NCI-H748 treated with DMSO at 0.1 percent for 48 hours (cell line): Measurements from ENCODE around the gene TGFB1I1.
A peak's percentile ranks its signal among the peaks of the same experiment; 100 is the strongest.
"Not testable (repeated sequence)": the region's sequence is repeated elsewhere in the genome, so short reads cannot be mapped to it uniquely, and the experiment has no call there.

Experiments used
- DNase-seq: peaks from one replicate; lab custom pipeline; 2025; lab: John Stamatoyannopoulos, UW

Gene TGFB1I1

DNA sequence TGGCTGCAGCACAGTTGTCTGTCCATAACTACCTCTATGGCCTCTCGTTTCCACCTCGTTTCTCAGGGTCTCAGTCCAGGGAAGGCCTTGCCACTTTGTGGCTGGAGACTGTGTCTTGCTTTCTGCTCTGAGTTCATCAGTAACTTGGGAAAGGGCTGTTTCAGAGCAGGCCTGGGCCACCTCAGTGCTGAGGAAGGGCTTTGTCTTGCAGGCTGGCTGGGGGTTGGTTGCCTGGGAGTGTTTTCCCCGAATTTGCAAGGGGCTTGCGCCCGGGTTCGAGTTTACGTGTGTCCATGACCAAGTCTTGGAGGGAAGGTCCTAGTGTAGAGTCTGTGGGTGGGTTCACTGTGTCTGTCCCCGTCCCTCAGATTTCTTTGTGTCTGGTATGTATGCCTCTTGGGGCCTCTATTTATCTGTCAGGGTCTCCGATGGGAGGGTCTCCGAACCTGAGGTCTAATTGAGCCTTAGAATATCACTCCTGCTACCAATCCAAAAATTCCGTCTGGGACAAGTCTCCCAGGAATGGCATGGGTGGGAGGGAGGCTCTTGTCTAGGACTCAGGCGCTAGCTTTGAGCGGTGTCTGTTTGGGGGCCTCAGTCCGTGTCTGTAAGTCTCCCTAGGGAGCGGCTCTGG, 594 bp upstream of the TGFB1I1 start:
- DNase-seq: no peak

DNA sequence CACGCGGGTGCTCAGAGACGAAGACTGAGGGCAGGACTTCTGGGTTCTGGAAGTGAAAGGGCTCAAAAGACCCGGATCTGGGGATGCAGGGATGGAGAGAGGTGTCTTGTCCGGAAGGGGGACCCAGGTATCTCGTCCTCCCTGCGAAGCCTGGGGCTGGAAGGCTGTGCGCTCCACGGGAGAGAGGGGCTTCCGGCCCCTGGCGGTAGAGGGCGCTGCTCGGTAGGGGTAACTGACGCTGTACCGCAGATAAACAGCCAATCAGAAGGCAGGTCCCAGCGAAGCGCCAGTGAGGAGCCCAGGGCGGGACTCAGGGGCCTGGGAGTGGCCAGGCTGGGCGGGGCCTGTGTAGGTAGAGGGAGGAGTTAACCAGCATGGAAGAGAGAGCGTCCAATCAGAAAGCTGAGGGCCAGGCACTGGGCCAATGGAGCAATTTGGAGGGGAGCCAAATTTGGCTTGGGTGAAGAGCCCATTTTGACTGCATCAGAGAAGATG, 804 bp downstream of the TGFB1I1 start:
- DNase-seq: peak; percentile 46

DNA sequence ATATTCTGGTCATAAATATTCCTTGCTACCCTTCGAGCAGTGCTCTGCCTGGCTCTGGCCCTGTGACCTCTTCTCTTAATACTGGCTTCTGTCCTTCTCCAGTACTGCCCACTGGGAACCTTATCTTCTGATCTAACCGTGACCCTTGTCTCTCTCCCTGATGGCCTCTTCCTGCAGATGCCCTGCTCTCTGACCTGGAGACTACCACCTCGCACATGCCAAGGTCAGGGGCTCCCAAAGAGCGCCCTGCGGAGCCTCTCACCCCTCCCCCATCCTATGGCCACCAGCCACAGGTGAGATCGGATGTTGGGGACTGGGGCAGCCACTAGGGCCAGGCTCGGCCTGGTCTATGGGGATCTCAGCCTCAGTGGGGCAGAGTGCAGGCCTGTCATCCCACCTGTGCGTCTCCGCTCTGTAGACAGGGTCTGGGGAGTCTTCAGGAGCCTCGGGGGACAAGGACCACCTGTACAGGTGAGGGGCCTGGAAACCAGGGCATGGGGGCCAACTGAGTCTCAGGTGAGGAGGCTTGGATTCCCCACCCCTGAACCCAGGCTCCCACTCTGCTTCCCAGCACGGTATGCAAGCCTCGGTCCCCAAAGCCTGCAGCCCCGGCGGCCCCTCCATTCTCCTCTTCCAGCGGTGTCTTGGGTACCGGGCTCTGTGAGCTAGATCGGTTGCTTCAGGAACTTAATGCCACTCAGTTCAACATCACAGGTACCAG, 1.5 kb downstream of the TGFB1I1 start:
- no peak for DNase-seq

DNA sequence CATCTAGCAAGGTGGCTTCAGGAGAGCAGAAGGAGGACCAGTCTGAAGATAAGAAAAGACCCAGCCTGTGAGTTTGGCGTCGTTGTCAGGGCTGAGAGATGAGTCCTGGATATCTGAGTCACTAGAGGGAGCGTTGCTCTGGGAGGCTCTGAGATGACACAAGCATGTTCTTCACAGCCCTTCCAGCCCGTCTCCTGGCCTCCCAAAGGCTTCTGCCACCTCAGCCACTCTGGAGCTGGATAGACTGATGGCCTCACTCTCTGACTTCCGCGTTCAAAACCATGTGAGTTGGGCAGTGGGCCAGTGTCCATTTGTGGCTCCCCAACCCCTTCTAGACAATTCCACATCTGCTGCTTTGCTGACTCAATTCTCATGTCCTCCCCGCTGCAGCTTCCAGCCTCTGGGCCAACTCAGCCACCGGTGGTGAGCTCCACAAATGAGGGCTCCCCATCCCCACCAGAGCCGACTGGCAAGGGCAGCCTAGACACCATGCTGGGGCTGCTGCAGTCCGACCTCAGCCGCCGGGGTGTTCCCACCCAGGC, 2.3 kb downstream of the TGFB1I1 start:
- no peak for DNase-seq

DNA sequence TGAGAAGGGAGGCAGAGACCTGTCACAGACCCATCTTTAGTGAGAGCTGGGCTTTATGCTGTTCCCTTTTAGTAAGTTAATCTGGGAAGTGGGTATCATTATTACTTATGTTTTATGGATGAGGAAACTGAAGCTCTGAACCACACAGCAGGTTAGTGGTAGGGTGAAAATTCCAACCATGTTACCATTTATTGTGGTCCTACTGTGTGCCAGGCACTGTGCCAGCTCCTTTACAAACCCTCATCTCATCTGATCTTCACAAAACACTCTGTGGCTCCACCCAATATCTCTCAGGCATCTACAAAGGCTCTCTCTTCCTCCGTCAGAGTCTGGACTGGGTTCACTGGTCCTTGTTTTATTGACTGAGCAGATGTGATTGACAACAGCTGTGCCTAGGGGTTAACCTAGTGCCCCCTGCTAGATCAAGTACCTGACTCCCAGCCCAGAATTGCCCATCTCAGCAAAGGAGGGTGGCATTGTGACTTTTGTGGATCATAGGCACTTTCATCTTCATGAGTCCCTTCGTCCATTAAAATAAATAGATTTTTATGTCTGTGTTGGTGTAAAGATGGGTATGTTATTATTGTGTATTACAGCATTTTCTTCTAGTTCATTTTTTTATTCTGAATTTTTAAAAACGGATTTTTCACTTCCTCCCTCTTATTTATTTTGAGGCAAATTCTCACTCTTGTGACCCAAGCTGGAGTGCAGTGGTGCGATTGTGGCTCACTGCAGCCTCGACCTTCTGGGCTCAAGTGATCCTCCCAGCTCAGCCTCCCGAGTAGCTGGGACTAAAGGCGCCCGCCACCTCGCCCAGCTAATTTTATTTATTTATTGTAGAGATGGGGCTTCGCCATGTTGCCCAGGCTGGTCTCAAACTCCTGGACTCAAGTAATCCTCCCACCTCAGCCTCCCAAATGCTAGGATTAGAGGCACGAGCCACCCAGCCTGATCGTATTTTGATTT, 3.1 kb downstream of the TGFB1I1 start:
- DNase-seq: no peak

DNA sequence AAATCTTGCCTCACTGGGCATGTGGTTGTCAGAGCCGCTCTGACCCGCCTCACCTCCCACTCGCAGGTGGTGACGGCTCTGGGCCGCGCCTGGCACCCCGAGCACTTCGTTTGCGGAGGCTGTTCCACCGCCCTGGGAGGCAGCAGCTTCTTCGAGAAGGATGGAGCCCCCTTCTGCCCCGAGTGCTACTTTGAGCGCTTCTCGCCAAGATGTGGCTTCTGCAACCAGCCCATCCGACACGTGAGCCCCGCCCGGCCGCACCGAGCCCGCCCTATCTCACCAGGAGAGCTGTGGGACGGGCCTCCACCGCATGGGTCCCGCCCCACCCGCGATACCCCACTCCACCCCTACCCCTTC, 4.0 kb downstream of the TGFB1I1 start:
- DNase-seq: no peak

DNA sequence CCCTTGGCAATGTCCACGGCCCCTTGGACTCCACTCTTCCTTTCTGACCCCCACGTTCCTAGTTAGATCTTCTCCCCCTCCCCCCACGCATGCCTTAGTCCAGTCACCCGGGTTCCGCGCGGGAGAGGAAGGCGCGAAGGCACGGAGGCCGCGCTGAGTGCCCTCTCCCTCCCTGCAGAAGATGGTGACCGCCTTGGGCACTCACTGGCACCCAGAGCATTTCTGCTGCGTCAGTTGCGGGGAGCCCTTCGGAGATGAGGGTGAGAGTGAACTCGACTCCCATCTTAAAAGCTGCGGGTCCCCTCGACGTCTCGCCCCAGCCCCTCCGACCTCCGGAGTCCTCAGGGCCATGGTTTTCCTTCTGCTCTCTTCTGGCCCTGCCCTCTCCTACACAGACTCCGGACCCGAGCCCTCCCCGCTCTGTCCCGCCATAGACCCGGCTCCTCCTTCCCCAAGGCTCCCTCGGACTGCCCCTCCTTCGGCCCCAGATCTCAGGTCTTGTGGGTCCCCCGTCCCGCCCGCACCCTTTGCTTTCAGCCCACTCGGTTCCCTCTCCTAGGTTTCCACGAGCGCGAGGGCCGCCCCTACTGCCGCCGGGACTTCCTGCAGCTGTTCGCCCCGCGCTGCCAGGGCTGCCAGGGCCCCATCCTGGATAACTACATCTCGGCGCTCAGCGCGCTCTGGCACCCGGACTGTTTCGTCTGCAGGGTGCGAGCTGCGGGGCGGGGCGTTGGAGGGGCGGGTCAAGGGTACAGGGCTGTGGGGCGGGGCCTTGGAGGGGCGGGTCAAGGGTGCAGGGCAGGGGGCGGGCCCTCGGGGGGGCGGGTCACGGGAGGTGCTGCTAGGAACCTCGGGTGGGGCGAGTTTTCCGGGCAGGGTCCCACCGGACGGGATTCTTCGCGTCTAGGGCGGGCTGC, 4.6 kb downstream of the TGFB1I1 start:
- DNase-seq: no peak

DNA sequence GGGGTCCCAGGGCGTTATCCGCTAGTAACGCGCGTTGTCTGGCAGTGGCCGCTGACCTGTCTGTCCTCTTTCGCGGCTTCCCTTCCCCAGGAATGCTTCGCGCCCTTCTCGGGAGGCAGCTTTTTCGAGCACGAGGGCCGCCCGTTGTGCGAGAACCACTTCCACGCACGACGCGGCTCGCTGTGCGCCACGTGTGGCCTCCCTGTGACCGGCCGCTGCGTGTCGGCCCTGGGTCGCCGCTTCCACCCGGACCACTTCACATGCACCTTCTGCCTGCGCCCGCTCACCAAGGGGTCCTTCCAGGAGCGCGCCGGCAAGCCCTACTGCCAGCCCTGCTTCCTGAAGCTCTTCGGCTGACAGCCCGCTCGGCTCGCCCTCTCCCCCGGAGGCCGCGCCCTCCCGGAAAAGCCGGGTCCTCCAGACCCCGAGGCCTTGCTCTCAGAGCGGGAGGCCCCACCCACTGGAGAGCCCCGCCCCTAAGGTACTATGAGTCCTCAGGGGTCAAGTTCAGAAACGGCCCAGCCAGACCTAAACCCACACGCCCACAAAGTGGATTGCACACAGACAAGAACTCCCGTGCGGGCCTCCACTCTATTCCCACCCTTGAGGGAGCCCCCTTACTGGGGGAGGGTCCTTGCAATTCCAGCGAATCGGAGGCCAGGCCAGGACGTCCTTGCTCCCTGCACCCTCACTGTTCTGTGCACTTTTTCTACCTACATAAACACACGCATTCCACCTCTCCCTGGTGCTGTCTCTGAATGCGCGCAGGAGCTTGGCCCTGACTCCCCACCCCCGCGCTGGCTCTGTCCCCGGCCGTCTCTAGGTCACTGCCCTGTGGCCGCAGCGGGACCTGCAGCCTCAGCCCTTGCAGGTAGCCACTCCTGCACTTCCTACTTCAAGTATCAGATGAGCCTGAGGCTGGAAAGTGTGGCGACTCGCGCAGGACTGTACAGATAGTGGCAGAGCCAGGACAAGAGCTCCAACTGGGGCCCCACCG, 5.6 kb downstream of the TGFB1I1 start:
- DNase-seq: no peak

DNA sequence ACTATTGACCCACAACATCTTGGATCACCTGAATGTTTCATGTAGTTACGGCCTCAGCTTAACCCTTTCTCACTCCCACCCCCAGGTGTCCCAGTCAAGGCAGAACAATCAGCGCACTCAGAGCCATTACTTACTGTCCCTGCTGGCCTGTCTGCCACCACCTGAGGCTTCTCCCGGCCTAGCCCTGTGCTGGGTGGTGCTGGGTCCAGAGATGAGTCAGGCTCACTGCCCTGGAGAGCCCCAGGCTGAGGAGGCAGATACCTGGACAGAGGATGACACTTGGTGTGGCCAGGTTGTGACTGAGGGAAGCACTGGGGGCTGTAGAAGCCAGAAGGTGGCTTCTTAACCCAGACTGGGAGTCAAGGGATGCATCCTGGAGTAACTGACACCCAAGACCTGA, 7.0 kb downstream of the TGFB1I1 start:
- DNase-seq: no peak

DNA sequence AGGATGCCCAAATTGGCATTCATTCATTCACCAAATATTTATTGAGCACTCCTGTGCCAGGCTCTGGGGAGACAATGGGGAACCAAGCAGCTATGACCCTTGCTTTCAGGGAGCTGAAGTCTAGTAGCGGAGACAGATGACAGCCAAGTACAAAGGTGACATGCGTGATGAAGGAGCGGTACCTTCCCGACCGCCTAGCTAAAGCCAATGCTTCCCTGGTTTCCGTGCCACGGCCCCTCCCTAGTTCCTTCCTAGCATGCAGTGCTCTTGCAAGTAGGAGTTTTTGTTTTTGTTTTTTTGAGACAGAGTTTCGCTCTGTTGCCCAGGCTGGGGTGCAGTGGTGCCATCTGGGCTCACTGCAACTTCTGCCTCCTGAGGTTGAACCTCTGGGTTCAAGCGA, 7.8 kb downstream of the TGFB1I1 start:
- DNase-seq: no peak

DNA sequence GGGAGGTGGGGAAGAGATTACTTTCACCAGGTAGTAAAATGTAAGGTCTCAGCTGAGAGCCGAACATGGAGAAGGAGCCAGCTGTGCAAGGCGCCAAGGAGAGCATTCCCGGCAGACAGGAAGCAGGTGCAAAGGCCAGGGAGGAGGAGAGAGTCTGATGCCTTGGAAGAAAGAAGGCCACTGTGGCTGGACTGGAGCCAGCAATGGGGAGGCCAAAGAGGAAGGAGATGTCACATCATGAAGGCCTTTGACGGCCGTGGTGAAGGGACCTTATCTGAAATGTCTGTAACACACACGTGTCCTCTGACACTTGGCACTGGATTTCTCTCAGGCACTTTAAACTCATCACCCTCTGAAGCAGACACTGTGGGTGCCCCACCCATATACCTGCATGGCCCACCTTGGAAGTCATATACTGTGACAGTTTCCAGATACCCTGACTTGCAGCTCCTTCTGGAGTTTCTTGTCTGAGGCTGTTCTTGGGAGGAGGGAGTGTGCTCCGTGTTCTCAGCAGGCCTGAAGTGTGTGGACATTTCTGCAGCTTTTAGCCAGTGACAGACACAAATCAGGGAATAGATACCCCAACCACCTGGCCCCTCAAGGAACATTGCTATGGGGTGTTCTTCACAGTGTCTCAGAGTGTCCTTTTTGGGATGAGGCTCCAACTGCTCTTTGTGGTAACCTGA, 9.0 kb downstream of the TGFB1I1 start:
- DNase-seq: no peak

DNA sequence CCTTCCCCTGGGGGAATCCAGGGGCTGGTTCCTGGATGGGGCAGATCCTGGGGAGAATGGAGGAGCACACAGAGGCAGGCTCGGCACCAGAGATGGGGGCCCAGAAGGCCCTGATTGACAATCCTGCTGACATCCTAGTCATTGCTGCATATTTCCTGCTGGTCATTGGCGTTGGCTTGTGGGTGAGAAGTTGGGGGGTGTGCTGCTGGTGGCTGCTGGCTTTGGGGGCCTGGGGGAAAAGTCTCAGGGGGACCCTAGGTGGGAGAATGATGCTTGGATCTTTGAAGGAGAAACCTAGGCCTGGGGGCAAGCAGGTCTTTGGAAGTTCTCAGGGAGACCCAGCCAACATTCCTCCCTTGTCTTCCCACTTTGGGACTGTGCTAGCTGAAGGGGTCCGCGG, 11.1 kb downstream of the TGFB1I1 start, which contains the start of gene SLC5A2:
Gene SLC5A2, plus strand, starts transcription at position 43 of the 400 bp plus-strand sequence. Its CDS starts 14 bp downstream, at position 57.
- DNase-seq: no peak

DNA sequence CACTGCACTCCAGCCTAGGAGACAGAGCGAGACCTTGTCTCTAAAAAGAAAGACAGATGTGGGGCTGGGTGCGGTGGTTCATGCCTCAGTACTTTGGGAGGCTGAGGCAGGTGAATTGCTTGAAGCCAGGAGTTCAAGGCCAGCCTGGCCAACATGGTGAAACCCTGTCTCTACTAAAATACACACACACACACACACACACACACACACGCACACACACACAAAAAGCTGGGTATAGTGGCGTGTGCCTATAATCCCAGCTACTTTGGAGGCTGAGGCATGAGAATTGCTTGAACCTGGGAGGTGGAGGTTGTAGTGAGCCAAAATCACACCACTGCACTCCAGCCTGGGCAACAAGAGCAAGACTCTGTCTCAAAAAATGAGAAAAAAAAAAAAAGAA, 12.1 kb downstream of the TGFB1I1 start:
- DNase-seq: not testable (repeated sequence)

DNA sequence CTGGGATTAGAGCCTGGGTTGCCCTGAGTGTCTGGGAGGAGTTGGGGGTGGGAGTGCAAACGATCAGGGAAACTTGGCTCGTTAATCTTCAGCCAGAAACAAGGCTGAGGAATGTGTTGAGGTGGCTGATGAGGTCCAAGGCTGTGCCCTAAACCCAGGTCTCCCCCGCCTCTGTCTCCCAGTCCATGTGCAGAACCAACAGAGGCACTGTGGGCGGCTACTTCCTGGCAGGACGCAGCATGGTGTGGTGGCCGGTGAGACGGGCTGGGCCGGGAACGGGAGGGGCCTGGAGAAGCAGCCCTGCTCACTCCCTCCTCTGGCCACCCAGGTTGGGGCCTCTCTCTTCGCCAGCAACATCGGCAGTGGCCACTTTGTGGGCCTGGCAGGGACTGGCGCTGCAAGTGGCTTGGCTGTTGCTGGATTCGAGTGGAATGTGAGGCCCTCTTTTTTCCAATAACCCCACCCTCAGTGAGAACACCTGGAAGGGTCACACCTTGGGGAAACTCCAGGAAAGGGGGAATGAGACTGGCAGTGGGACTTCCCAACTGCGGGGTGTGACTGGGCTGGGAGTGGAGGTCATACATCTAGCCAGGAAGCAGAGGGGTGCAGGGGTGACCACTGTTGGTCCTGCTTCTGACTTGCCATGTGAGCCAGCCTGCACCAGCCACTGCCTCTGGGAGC, 12.7 kb downstream of the TGFB1I1 start:
- no peak for DNase-seq

DNA sequence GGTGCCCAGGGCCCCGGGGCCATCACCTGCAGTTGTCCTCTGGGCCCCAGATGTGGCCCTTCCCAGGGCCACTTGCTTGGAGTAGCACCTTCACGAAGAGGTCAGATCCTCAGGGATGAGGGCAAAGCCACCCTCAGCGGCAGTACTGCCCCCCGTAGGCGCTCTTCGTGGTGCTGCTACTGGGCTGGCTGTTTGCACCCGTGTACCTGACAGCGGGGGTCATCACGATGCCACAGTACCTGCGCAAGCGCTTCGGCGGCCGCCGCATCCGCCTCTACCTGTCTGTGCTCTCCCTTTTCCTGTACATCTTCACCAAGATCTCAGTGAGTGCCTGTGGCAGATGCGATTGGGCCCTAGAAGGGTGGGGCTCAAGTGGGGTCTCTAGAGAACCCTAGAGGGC, 13.6 kb downstream of the TGFB1I1 start:
- no peak for DNase-seq

DNA sequence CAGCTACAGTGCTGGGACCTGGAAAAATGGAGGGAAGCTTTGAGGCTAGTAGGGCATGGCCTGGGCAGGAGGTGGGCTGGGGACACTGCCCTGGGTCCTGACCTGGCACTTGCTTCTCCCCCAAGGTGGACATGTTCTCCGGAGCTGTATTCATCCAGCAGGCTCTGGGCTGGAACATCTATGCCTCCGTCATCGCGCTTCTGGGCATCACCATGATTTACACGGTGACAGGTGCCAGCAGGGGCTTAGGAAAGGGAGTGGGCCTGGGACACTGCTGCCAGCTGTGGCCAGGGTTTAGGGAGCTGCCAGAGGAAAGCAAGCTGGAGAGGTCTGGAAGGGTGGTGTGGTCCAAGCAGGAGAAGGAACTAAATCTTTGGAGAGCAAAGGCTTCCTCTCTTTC, 14.1 kb downstream of the TGFB1I1 start:
- no peak for DNase-seq

DNA sequence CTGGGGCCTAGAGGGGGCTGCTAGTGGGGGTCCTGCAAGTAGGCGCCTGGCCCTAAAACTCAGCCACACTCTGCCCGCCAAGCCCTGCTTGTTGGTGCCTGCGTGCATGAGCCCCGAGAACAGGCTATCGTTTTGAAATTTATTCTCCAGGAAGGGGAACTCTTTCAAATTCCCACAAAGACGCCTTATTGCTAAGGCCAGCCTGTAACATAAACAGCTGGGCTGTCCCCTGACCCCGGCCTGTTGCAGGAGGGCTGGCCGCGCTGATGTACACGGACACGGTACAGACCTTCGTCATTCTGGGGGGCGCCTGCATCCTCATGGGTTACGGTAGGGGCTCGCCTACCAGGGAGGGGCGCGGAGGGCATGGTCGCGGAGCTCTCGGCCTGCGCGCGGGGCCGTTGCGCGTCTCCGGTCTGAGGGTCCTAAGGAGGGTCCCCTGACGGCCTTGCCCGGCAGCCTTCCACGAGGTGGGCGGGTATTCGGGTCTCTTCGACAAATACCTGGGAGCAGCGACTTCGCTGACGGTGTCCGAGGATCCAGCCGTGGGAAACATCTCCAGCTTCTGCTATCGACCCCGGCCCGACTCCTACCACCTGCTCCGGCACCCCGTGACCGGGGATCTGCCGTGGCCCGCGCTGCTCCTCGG, 15.2 kb downstream of the TGFB1I1 start:
- DNase-seq: no peak
